ENCODE results near the gene CISD3. TPM values are rescaled to one million over a fixed set of nuclear protein-coding genes. Genes with fewer than 3 reads are reported as not detected.
A peak's percentile ranks its signal among the peaks of the same experiment; 100 is the strongest.

CISD3 gene
- 10 to 100 TPM in 2 of 3 donors, 1 to 10 TPM in 1; 8.9 to 15.0 (median 12.5) TPM for total RNA-seq

GRCh38 chr17:38729886-38730525 is at the start of gene CISD3:
Gene CISD3, plus strand, starts transcription at chr17:38730341. Its CDS starts 18 bp downstream, at chr17:38730359.
- TF ChIP-seq CTCF (IDR thresholded peaks at IDR 0.05) (peak in 2 of 3 donors; percentile 29 to 97), POLR2A (IDR thresholded peaks at IDR 0.05) (no peak), POLR2AphosphoS5 (IDR thresholded peaks at IDR 0.05) (peak in 2 of 3 donors; percentile 20 to 38)
- peaks cover 2 to 24% of the 10 kb centered on the region in 2 donors for H3K4me1 ChIP-seq
- H3K36me3 ChIP-seq = peaks cover 3% of the 10 kb centered on the region
- no peaks in the 10 kb centered on the region for H3K9me3 ChIP-seq
- H3K27ac ChIP-seq = peak within 1 kb of the TSS; percentile 80 to 88
- H3K4me3 ChIP-seq = peak within 1 kb of the TSS; percentile 73 to 76 (median 75)
- H3K27me3 ChIP-seq = no peaks in the 10 kb centered on the region
- intact Hi-C loops (cut with DNase I; ENCODE audit: low total_unique reads) = no loop called here
- DNase-seq (ENCODE audit: low spot score in 2 of 2) = peak; percentile 62 to 73

- no peak overlapping the region for H3K4me3 ChIP-seq
- H3K36me3 ChIP-seq = no peaks in the 10 kb centered on the region
- no peak for DNase-seq (ENCODE audit: low spot score in 2 of 2)
- TF ChIP-seq POLR2AphosphoS5 (IDR thresholded peaks at IDR 0.05) (no peak), CTCF (IDR thresholded peaks at IDR 0.05) (no peak), POLR2A (IDR thresholded peaks at IDR 0.05) (no peak)
- H3K4me1 ChIP-seq = no peaks in the 10 kb centered on the region
- no peaks in the 10 kb centered on the region for H3K9me3 ChIP-seq
- no peak overlapping the region for H3K27ac ChIP-seq
- intact Hi-C loops (cut with DNase I; ENCODE audit: low total_unique reads) = no loop called here
- H3K27me3 ChIP-seq = no peaks in the 10 kb centered on the region
Observed at GRCh38 chr17:38681096-38681495, 49.0 kb upstream of the CISD3 start.

- no peak overlapping the region for H3K27ac ChIP-seq
- H3K27me3 ChIP-seq = no peaks in the 10 kb centered on the region
- no peak overlapping the region for H3K4me3 ChIP-seq
- intact Hi-C loops (cut with DNase I; ENCODE audit: low total_unique reads) = no loop called here
- TF ChIP-seq POLR2AphosphoS5 (IDR thresholded peaks at IDR 0.05) = no peak
- no peak for TF ChIP-seq CTCF (IDR thresholded peaks at IDR 0.05)
- no peak for TF ChIP-seq POLR2A (IDR thresholded peaks at IDR 0.05)
- no peaks in the 10 kb centered on the region for H3K36me3 ChIP-seq
- no peak for DNase-seq (ENCODE audit: low spot score in 2 of 2)
- H3K4me1 ChIP-seq = no peaks in the 10 kb centered on the region
- no peaks in the 10 kb centered on the region for H3K9me3 ChIP-seq
Observed at GRCh38 chr17:38685491-38685890, 44.6 kb upstream of the CISD3 start.

GRCh38 chr17:38687286-38687685 is 42.9 kb upstream of the CISD3 start:
- H3K4me3 ChIP-seq = no peak overlapping the region
- TF ChIP-seq POLR2A (IDR thresholded peaks at IDR 0.05) (no peak), CTCF (IDR thresholded peaks at IDR 0.05) (no peak), POLR2AphosphoS5 (IDR thresholded peaks at IDR 0.05) (no peak)
- no peaks in the 10 kb centered on the region for H3K9me3 ChIP-seq
- H3K4me1 ChIP-seq = no peaks in the 10 kb centered on the region
- H3K36me3 ChIP-seq = no peaks in the 10 kb centered on the region
- intact Hi-C loops (cut with DNase I; ENCODE audit: low total_unique reads) = no loop called here
- H3K27me3 ChIP-seq = no peaks in the 10 kb centered on the region
- no peak overlapping the region for H3K27ac ChIP-seq
- no peak for DNase-seq (ENCODE audit: low spot score in 2 of 2)

- H3K27ac ChIP-seq = no peak overlapping the region
- no peak for DNase-seq (ENCODE audit: low spot score in 2 of 2)
- TF ChIP-seq POLR2AphosphoS5 (IDR thresholded peaks at IDR 0.05) = no peak
- no peak for TF ChIP-seq CTCF (IDR thresholded peaks at IDR 0.05)
- no peak for TF ChIP-seq POLR2A (IDR thresholded peaks at IDR 0.05)
- no peaks in the 10 kb centered on the region for H3K36me3 ChIP-seq
- no peak overlapping the region for H3K4me3 ChIP-seq
- intact Hi-C loops (cut with DNase I; ENCODE audit: low total_unique reads) = no loop called here
- peaks cover 5 to 6% of the 10 kb centered on the region in 2 donors for H3K4me1 ChIP-seq
- no peaks in the 10 kb centered on the region for H3K9me3 ChIP-seq
- no peaks in the 10 kb centered on the region for H3K27me3 ChIP-seq
Observed at GRCh38 chr17:38690386-38690785, 39.8 kb upstream of the CISD3 start.
